Activated CD8-positive, alpha-beta memory T cell treated with anti-CD3 and anti-CD28 coated beads for 4 hours (primary cell): Measurements from ENCODE around the gene DHX9.

Experiments
- DNase-seq, 2 donors: peaks; one replicate each; pipeline ENCODE4 v3.0.0-alpha.2; 2020; ENCODE audit warnings: low read depth in 2 of 2

Gene DHX9

GRCh38 chr1:182839209-182840066 lies at the start of gene DHX9:
DHX9 (plus strand) TSS chr1:182839347; CDS start chr1:182842567, 3,220 bp downstream.
- peak; percentile 86 to 93 for DNase-seq

GRCh38 chr1:182791281-182792179 lies 47.6 kb upstream of the DHX9 start:
- no peak for DNase-seq

- DNase-seq, result no peak
Observed at GRCh38 chr1:182794091-182794490, 45.1 kb upstream of the DHX9 start.

- no peak for DNase-seq
Observed at GRCh38 chr1:182794676-182795201, 44.4 kb upstream of the DHX9 start.

- DNase-seq, result no peak
Observed at GRCh38 chr1:182795563-182796228, 43.5 kb upstream of the DHX9 start.

- no peak for DNase-seq
Observed at GRCh38 chr1:182802006-182802803, 36.9 kb upstream of the DHX9 start.

- no peak for DNase-seq
Observed at GRCh38 chr1:182803846-182804245, 35.3 kb upstream of the DHX9 start.

- no peak for DNase-seq
Observed at GRCh38 chr1:182806015-182806678, 33.0 kb upstream of the DHX9 start.

- DNase-seq, result no peak
Observed at GRCh38 chr1:182807907-182808306, 31.2 kb upstream of the DHX9 start.

GRCh38 chr1:182809414-182809957 lies 29.7 kb upstream of the DHX9 start:
- DNase-seq, result no peak

GRCh38 chr1:182811975-182812722 lies 27.0 kb upstream of the DHX9 start:
- DNase-seq, result no peak

- DNase-seq, result no peak
Observed at GRCh38 chr1:182816863-182817262, 22.3 kb upstream of the DHX9 start.

- DNase-seq, result no peak
Observed at GRCh38 chr1:182817802-182818201, 21.3 kb upstream of the DHX9 start.

GRCh38 chr1:182823220-182823619 lies 15.9 kb upstream of the DHX9 start:
- no peak for DNase-seq

GRCh38 chr1:182826892-182827291 lies 12.3 kb upstream of the DHX9 start:
- DNase-seq, result no peak

- DNase-seq, result no peak
Observed at GRCh38 chr1:182829285-182829932, 9.7 kb upstream of the DHX9 start.

- no peak for DNase-seq
Observed at GRCh38 chr1:182833271-182833670, 5.9 kb upstream of the DHX9 start.

GRCh38 chr1:182834326-182834725 lies 4.8 kb upstream of the DHX9 start:
- DNase-seq, result no peak

- no peak for DNase-seq
Observed at GRCh38 chr1:182835806-182836205, 3.3 kb upstream of the DHX9 start.
